ENCODE measurements around the gene PDE4D. TPM values are rescaled to one million over a fixed set of nuclear protein-coding genes. Genes with fewer than 3 reads are reported as not detected.
"Not testable (repeated sequence)": the region's sequence is repeated elsewhere in the genome, so short reads cannot be mapped to it uniquely, and the experiment has no call there.

Gene PDE4D
- total RNA-seq, 1 experiment from 2014 or later, result 32.5 TPM

DNA sequence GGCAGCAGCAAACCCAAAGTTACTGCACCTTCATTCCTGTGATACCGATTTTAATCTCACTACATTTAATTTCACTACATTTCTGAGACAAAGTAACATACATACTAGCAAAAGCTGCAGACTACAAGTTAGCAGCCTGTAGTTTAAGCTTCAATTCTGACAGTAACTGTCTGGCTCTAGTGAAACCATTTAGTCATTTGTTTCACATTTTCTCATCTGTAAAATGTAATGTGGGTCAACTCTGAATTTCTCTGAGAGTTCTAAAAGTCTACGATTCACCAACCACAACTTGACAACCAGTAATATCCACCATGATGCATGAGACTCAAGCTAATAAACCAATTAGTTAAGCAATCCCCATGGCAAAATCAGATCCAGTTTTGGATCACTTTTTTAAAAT lies 408.9 kb downstream of the PDE4D start:
- H3K27me3 ChIP-seq, result no peaks in the 10 kb centered on the region
- H3K9me3 ChIP-seq (replicated peaks), result no peaks in the 10 kb centered on the region
- H3K4me1 ChIP-seq, result peaks cover 35% of the 10 kb centered on the region
- no peak for DNase-seq
- H3K36me3 ChIP-seq, result no peaks in the 10 kb centered on the region
- H3K27ac ChIP-seq, result no peak overlapping the region
- no peak overlapping the region for H3K4me3 ChIP-seq

DNA sequence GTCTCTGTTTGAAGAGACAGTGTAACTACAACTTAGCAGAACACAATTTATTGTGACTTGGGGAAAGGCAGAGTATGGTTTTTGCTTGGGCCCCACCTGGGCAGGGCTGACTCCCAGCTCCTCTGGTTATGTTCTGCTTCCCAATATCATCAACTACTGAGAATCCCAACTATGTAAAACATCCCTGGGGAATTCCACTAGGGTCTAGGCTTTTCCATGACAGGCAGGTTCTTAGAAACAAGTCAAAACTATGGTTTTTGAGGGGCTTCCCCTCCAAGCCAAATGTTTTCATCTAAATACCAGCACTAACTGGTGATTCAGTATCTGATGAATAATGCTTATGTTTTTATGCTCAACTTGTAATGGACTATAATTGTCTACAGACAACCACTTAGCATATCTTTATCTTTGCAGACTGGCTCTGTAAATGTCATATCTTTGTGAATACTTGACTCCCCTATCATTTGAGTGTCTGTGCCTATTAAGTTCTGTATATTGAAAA lies 409.5 kb downstream of the PDE4D start:
- no peak for DNase-seq
- Histone ChIP-seq H3K27ac (no peak overlapping the region), H3K27me3 (no peaks in the 10 kb centered on the region), H3K4me1 (peaks cover 34% of the 10 kb centered on the region), H3K36me3 (no peaks in the 10 kb centered on the region), H3K9me3 (replicated peaks) (no peaks in the 10 kb centered on the region), H3K4me3 (no peak overlapping the region)

DNA sequence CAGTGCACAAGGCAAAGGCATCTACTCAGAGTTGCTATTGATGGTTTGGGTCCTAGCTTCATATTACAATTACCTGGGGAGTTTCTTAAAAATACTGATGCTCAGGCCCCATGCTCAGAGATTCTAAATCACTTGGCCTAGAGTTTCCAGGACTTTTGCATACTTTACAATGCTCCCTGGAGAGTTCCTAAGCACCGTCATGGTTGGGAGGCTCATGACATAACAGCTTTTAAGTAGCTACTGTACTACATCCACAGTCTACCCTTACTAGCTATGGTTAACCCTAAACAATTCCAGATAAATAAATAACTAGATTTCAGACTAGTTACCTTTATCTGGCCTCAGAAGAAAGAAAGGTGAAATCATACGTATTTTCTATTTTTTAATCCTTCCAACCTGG lies 414.4 kb downstream of the PDE4D start:
- Histone ChIP-seq H3K27ac (peak overlapping the region; percentile 4; the same call in 1 of the 2 replicates), H3K4me1 (peaks cover 22% of the 10 kb centered on the region), H3K27me3 (no peaks in the 10 kb centered on the region), H3K9me3 (replicated peaks) (no peaks in the 10 kb centered on the region), H3K36me3 (no peaks in the 10 kb centered on the region), H3K4me3 (no peak overlapping the region)
- DNase-seq, result peak; percentile 23 to 59

DNA sequence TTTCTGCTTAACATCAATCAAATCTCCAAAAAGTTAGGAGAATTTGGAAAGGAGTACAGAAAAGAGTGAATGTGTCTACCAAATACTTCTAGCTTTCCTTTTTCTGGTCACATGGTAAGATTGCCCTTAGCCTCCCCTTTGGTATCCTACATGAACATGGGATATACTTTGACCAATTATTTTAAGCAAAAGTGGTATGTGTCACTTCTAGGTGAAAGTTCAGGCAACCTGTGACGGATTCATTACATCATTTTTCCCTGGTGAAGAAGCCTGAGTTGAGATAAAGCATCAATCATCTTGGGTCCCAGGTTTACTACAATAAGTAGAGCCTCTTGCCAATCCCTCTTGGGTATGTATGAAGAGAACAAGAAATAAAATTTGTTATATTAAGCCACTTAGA lies 419.2 kb downstream of the PDE4D start:
- DNase-seq, result no peak
- Histone ChIP-seq H3K4me1 (0 out of 2 replicates have a peak, but pooled peaks cover 10% of the 10 kb centered on the region), H3K27ac (no peak overlapping the region), H3K4me3 (no peak overlapping the region), H3K36me3 (no peaks in the 10 kb centered on the region), H3K27me3 (no peaks in the 10 kb centered on the region), H3K9me3 (replicated peaks) (no peaks in the 10 kb centered on the region; the same call in 1 of the 2 replicates)

DNA sequence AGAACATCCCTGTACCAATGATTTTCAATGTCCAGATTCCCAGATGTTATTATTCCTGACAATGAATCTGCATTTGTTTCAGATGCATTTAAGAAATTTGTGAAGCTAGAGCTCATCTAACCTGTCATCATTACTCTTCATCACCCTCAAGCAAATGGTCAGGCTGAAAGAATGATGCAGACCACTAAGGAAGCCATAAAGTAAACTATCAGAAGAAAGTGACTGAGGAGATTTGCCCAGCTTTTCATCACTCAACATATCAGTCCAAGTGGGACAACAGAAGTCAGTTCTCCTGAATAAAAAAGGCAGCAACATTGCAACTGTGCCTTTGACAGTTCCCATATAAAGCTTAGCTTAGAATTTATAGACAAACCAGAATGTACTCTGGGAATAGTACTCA lies 419.9 kb downstream of the PDE4D start:
- H3K4me3 ChIP-seq, result no peak overlapping the region
- H3K36me3 ChIP-seq, result no peaks in the 10 kb centered on the region
- H3K27ac ChIP-seq, result no peak overlapping the region
- no peaks in the 10 kb centered on the region for H3K27me3 ChIP-seq
- DNase-seq, result no peak
- H3K9me3 ChIP-seq (replicated peaks), result no peaks in the 10 kb centered on the region; the same call in 1 of the 2 replicates
- H3K4me1 ChIP-seq, result 0 out of 2 replicates have a peak, but pooled peaks cover 4% of the 10 kb centered on the region

DNA sequence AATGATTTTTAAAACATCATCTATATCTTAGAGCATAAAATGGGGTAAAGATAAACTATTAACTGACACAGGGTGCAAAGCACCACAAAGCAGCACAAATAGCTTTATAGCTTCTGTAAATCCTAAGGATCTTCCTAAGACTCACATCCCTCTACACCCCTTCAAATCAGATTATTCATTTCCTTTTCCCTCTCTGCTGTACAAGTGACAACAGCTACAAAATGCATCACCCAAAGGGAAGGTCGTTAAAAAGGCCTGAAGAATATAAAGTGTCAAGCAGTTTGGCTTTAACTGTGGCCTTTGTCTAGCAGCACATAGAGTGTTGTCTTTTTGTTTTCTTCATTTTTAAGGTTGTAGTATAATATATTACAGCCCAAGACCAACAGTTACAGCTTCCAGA lies 422.1 kb downstream of the PDE4D start:
- Histone ChIP-seq H3K9me3 (replicated peaks) (no peaks in the 10 kb centered on the region; the same call in 1 of the 2 replicates), H3K27me3 (no peaks in the 10 kb centered on the region), H3K4me3 (no peak overlapping the region), H3K36me3 (no peaks in the 10 kb centered on the region), H3K27ac (no peak overlapping the region), H3K4me1 (no peaks in the 10 kb centered on the region)
- DNase-seq, result no peak

DNA sequence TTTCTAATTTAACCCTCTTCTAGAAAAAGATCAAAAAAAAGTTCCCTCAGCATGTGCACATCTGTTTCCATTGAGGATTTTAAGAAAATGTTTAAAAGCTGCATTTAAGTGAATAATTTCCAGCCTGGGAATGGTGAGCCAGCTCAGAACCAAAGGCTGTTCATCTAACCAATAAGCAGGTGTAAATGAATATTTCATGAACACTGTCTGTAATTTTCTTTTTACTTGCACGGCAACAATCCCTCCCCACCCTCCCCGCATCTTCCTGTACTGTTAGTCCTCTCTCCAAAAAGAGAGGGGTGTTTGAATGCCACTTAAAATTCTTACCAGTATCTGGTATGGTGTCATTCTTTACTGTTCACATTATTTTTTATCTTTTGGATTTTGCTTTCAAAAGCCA lies 425.6 kb downstream of the PDE4D start:
- no peak overlapping the region for H3K4me3 ChIP-seq
- DNase-seq, result no peak
- H3K27ac ChIP-seq, result no peak overlapping the region
- H3K9me3 ChIP-seq (replicated peaks), result no peaks in the 10 kb centered on the region; the same call in 1 of the 2 replicates
- H3K27me3 ChIP-seq, result no peaks in the 10 kb centered on the region
- no peaks in the 10 kb centered on the region for H3K36me3 ChIP-seq
- H3K4me1 ChIP-seq, result no peaks in the 10 kb centered on the region

DNA sequence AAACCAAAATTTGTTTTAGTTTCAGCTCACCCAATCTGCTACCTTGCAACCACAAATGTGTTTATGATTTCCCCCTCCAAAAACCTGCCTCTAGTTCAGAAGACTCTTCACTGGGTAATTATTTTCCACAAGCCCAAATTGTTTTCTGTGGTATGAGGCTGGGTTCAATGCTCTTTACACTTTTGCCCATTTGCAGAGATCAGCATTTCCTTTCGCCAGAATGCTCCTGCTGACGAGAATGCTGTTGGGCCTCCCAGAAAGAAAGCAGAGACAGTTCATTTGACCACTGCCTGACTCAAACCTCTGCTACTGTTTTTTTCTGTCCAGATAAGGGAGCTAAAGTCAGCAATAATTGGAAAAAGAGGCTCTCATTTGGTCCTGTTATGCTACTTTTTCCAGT lies 427.3 kb downstream of the PDE4D start:
- Histone ChIP-seq H3K27me3 (no peaks in the 10 kb centered on the region), H3K27ac (no peak overlapping the region), H3K9me3 (replicated peaks) (no peaks in the 10 kb centered on the region; the same call in 1 of the 2 replicates), H3K4me3 (no peak overlapping the region), H3K36me3 (no peaks in the 10 kb centered on the region), H3K4me1 (no peaks in the 10 kb centered on the region)
- no peak for DNase-seq

DNA sequence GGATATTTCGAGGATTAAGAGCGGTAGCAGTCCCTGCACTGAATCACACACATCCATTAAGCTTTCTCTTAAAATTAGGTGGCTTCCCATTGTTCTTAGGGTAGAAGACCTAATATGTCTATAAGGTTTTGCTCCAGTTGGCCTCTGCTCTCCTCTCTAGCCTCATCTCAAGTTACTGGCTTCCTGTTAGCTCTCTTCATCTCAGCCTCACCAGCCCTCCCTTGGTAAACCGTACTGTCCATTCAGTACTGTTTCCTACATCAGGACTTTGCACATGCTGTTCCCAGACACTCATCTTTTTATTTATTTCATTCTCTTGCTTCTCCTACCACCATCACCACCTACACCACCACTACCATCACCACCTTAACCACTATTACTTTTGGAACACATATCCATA lies 428.6 kb downstream of the PDE4D start:
- H3K27me3 ChIP-seq, result no peaks in the 10 kb centered on the region
- no peaks in the 10 kb centered on the region for H3K9me3 ChIP-seq (replicated peaks)
- H3K36me3 ChIP-seq, result no peaks in the 10 kb centered on the region
- no peak overlapping the region for H3K4me3 ChIP-seq
- no peaks in the 10 kb centered on the region for H3K4me1 ChIP-seq
- H3K27ac ChIP-seq, result no peak overlapping the region
- DNase-seq, result no peak

DNA sequence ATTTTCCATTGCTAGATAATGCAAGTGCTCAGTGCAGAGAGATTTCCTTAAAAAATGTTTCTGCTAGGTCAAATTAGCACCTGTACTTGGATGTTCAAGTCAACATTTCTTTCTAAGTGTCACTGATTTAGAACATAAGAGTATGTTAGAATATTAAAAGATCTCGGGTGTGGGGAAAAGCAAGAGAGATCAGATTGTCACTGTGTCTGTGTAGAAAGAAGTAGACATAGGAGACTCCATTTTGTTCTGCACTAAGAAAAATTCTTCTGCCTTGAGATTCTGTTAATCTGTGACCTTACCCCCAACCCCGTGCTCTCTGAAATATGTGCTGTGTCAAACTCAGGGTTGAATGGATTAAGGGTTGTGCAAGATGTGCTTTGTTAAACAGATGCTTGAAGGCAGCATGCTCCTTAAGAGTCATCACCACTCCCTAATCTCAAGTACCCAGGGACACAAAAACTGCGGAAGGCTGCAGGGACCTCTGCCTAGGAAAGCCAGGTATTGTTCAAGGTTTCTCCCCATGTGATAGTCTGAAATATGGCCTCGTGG lies 429.8 kb downstream of the PDE4D start:
- not testable (repeated sequence) for H3K4me1 ChIP-seq; H3K9me3 ChIP-seq (replicated peaks); DNase-seq; H3K27ac ChIP-seq; H3K27me3 ChIP-seq; H3K4me3 ChIP-seq; H3K36me3 ChIP-seq

DNA sequence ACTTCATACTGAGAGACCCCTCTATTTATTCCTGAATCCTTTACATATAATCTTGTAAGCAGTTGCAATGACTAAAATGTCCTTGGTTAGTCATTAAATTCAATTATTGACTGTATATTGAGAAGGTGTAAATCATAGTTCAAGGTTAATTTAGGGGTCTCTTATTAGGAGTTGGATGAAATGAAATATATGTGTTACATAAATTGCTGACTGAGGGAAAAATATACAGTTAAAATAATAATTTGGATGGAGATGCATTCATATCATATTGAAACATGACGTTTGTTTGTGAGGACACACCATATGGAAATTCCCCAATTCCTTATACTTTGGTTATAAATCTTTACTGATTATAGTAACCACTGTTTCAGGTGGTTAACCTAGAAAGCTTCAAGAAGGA lies 430.6 kb downstream of the PDE4D start:
- Histone ChIP-seq H3K4me1 (no peaks in the 10 kb centered on the region), H3K9me3 (replicated peaks) (no peaks in the 10 kb centered on the region), H3K36me3 (no peaks in the 10 kb centered on the region), H3K27ac (no peak overlapping the region), H3K4me3 (no peak overlapping the region), H3K27me3 (no peaks in the 10 kb centered on the region)
- no peak for DNase-seq

DNA sequence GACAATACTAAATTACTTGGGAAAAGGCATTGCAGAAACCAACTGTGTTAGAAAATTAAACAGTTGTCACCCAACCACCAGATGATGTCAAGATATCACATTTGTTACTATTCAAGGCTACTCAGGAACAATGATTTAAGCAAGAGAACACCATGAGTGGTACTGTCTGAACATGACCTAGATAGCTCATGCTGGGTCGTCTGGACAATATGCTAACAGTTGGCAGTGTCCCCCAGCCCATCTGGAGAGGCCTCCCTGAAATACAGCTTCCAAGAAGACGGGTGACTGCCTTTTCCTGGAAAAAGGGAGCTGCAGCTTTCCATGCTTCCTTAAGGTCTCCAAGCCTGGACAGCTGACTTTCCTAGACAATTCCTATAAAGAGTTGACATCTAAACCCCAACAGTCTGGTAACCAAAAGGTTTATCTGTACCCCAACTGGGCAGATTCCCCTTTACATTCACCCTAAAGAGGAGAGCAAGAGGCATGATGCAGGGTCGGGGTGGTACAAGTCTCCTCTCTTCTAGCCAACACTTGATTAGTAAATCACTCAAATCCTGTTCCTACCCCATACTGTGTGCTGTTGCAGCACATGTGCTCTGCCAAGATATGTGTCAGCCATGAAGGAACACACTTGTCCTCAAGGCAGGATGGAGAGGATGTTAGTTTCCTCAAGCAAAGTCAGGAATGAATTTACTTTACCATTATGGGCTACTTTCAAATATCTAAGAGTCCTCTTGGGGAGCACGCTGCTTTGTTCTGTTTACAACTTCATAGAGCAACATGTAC lies 433.0 kb downstream of the PDE4D start:
- Histone ChIP-seq H3K4me3 (no peak overlapping the region), H3K27ac (no peak overlapping the region), H3K4me1 (no peaks in the 10 kb centered on the region), H3K27me3 (no peaks in the 10 kb centered on the region), H3K36me3 (no peaks in the 10 kb centered on the region), H3K9me3 (replicated peaks) (no peaks in the 10 kb centered on the region)
- no peak for DNase-seq

DNA sequence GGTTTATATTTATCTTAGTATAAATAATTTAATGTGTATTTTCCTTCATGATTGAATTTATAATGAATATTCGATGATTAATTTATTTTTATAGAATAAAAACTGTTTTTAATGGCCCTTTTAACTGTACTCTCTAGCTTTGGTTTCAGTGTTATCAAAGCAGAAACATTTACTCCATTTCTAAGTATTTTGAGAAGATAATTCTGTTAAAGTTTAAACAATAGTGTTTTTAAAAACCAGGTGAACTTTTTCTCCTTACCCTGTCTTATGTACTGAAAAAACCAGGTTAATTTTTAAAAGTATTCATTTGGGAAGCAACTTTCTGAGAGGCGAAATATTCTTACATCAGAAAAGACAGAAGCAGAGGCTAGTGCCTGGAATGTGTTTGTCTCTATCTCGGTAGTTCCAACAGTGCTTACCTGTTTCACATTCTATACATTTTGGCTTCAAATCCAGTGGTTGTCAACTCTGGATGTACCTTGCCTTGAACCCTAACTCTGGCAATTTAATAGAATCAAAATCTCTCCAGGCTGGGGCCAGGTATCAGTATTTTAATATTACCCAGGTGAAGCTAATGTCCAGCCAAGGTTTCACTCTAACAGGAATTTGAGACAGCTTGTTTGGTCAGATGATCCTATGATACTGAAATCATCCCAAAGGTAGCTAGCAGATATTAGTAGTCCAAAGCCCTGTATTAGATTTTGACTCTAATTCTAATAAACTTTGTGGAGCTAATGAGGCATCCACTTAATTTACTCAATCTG lies 434.4 kb downstream of the PDE4D start:
- Histone ChIP-seq H3K4me1 (no peaks in the 10 kb centered on the region), H3K27ac (no peak overlapping the region), H3K9me3 (replicated peaks) (no peaks in the 10 kb centered on the region), H3K36me3 (no peaks in the 10 kb centered on the region), H3K4me3 (no peak overlapping the region), H3K27me3 (no peaks in the 10 kb centered on the region)
- no peak for DNase-seq

DNA sequence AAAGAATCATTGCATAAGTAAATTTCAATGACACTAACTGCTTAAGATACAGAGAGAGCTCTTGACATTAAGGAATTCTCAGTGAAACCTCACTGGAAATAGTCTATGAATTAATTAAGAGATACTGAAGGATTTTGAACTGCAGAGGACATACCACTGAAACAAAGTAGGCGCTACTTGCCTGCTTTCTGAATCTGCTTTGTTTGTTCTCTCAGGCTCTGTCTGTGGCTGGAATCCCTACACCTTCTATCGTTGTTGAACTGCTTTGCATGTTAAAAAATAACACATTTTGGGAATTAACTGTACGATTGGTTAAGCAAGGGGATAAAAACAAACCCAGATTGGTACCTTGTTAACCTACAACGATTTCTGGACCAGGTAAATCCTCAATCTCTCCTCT lies 435.2 kb downstream of the PDE4D start:
- Histone ChIP-seq H3K27ac (no peak overlapping the region), H3K4me3 (no peak overlapping the region), H3K27me3 (no peaks in the 10 kb centered on the region), H3K9me3 (replicated peaks) (no peaks in the 10 kb centered on the region), H3K4me1 (no peaks in the 10 kb centered on the region), H3K36me3 (no peaks in the 10 kb centered on the region)
- no peak for DNase-seq

Data from SJCRH30 (cell line).